A673 (cell line): ENCODE measurements around the gene FAM241B.

Experiments
- CTCF ChIP-seq: fragments of 300-800, 200-600 bp; sonication (generic); conservative IDR thresholded peaks from 2 replicates; pipeline ENCODE4 v1.5.1; 2017; ENCODE audit warnings: low read depth, mild to moderate bottlenecking, antibody characterized with exemption, low read length, moderate library complexity, mixed read lengths
- EZH2 ChIP-seq: fragments of 200-600 bp; sonication (generic); IDR thresholded peaks from 2 replicates; pipeline ENCODE4 v1.6.1; 2017; ENCODE audit warnings: borderline replicate concordance, low read depth, mild to moderate bottlenecking, mixed read lengths, antibody characterized with exemption, low read length; ENCODE audit not compliant: poor library complexity, severe bottlenecking

GRCh38 chr10:69618746-69619145, 11.3 kb upstream of the FAM241B start:
- TF ChIP-seq CTCF (no peak), EZH2 (no peak)
